Hepatocyte (in vitro differentiated cells): ENCODE measurements around the gene CCDC70. TPM values are rescaled to one million over a fixed set of nuclear protein-coding genes. Genes with fewer than 3 reads are reported as not detected.

ENCODE experiments used
- DNase-seq: peaks from one replicate; pipeline ENCODE4 v3.0.0-alpha.2; 2016; ENCODE audit warnings: low spot score
- H2AFZ ChIP-seq: fragments of 200-600 bp; sonication (generic); 2 replicates; pipeline ENCODE4 v1.6.0; 2016; ENCODE audit warnings: antibody characterized with exemption, mild to moderate bottlenecking
- H3K27ac ChIP-seq: fragments of 200-600 bp; sonication (generic); 2 replicates; pipeline ENCODE4 v1.5.1; 2016; ENCODE audit warnings: mild to moderate bottlenecking
- H3K27me3 ChIP-seq: fragments of 200-600 bp; sonication (generic); 2 replicates; pipeline ENCODE4 v1.6.1; 2016
- H3K36me3 ChIP-seq: fragments of 200-600 bp; sonication (generic); replicated peaks from 2 replicates; pipeline ENCODE4 v1.5.1; 2016; ENCODE audit warnings: low read depth; ENCODE audit not compliant: insufficient read depth
- H3K4me1 ChIP-seq: fragments of 200-600 bp; sonication (generic); 2 replicates; pipeline ENCODE4 v1.5.1; 2016; ENCODE audit warnings: mild to moderate bottlenecking, moderate library complexity; ENCODE audit not compliant: insufficient read depth
- H3K4me2 ChIP-seq: fragments of 200-600 bp; sonication (generic); 2 replicates; pipeline ENCODE4 v1.6.0; 2016
- H3K4me3 ChIP-seq: fragments of 200-600 bp; sonication (generic); 2 replicates; pipeline ENCODE4 v1.5.1; 2016; ENCODE audit warnings: mild to moderate bottlenecking
- H3K79me2 ChIP-seq: fragments of 200-600 bp; sonication (generic); 2 replicates; pipeline ENCODE4 v1.6.0; 2017; ENCODE audit warnings: mild to moderate bottlenecking
- H3K9me2 ChIP-seq: fragments of 200-600 bp; sonication (generic); replicated peaks from 2 replicates; pipeline ENCODE4 v1.6.0; 2017; ENCODE audit warnings: mild to moderate bottlenecking; ENCODE audit not compliant: insufficient read depth
- H3K9me3 ChIP-seq: fragments of 200-600 bp; sonication (generic); 2 replicates; pipeline ENCODE4 v1.5.1; 2016; ENCODE audit warnings: low read depth, mild to moderate bottlenecking
- H4K20me1 ChIP-seq: fragments of 200-600 bp; sonication (generic); 2 replicates; pipeline ENCODE4 v1.6.0; 2016; ENCODE audit warnings: mild to moderate bottlenecking; ENCODE audit not compliant: insufficient read depth, poor library complexity, severe bottlenecking
- CTCF ChIP-seq: fragments of 200-600 bp; sonication (generic); IDR thresholded peaks from 2 replicates; pipeline ENCODE4 v1.5.1; 2016; ENCODE audit warnings: antibody characterized with exemption, mild to moderate bottlenecking; ENCODE audit not compliant: poor library complexity
- EZH2 ChIP-seq: fragments of 200-600 bp; sonication (generic); IDR thresholded peaks from 2 replicates; pipeline ENCODE4 v1.6.1; 2016; ENCODE audit warnings: antibody characterized with exemption, mild to moderate bottlenecking, borderline replicate concordance
- EZH2phosphoT487 ChIP-seq: fragments of 200-600 bp; sonication (generic); IDR thresholded peaks from one replicate; pipeline ENCODE4 v1.6.1; 2018; ENCODE audit warnings: antibody characterized with exemption, mild to moderate bottlenecking, low read depth, moderate library complexity; ENCODE audit not compliant: unreplicated experiment, severe bottlenecking
- WGBS: methylation state at CpG from one replicate; pipeline ENCODE4 v1.1.6; 2016; ENCODE audit warnings: low lambda C conversion rate; ENCODE audit errors: missing lambda C conversion rate; 5-methylcytosine and 5-hydroxymethylcytosine counted together
- polyA plus RNA-seq: library from polyadenylated mRNA; unstranded; fragments of >200 nt; fragmentation: Nextera tagmentation; extraction: Ambion mirVana; gene quantifications from 2 replicates; pipeline ENCODE4 v1.2.1, GENCODE V29; 2016
- total RNA-seq: library from RNA; depleted of rRNA; stranded (reverse); fragments of >200 nt; gene quantifications from 2 replicates; pipeline ENCODE4 v1.2.3, GENCODE V29; 2014

The CCDC70 gene
- total and polyA plus RNA-seq, 2 experiments from 2014 or later, result not detected

GRCh38 chr13:51825681-51826254 lies 36.0 kb upstream of the CCDC70 start:
- WGBS, result 92% methylated on average over 10 of the region's 10 CpGs
- H3K4me1 ChIP-seq, result no peaks in the 10 kb centered on the region
- no peak overlapping the region for H3K27ac ChIP-seq
- H3K9me3 ChIP-seq, result no peaks in the 10 kb centered on the region
- H2AFZ ChIP-seq, result no peak overlapping the region
- H3K4me3 ChIP-seq, result no peak overlapping the region
- no peak for DNase-seq
- no peak for TF ChIP-seq EZH2
- no peak for TF ChIP-seq EZH2phosphoT487
- no peak for TF ChIP-seq CTCF
- no peaks in the 10 kb centered on the region for H3K27me3 ChIP-seq
- H4K20me1 ChIP-seq, result no peaks in the 10 kb centered on the region
- H3K9me2 ChIP-seq, result no peaks in the 10 kb centered on the region
- H3K4me2 ChIP-seq, result no peak overlapping the region
- H3K79me2 ChIP-seq, result no peaks in the 10 kb centered on the region
- no peaks in the 10 kb centered on the region for H3K36me3 ChIP-seq

GRCh38 chr13:51826606-51827005 lies 35.2 kb upstream of the CCDC70 start:
- no peaks in the 10 kb centered on the region for H3K36me3 ChIP-seq
- no peak for TF ChIP-seq EZH2phosphoT487
- no peak for TF ChIP-seq EZH2
- no peak for TF ChIP-seq CTCF
- no peak overlapping the region for H3K4me3 ChIP-seq
- H3K4me2 ChIP-seq, result no peak overlapping the region
- 78% methylated on average over 7 of the region's 7 CpGs for WGBS
- H3K9me2 ChIP-seq, result no peaks in the 10 kb centered on the region
- no peaks in the 10 kb centered on the region for H4K20me1 ChIP-seq
- no peak overlapping the region for H2AFZ ChIP-seq
- no peaks in the 10 kb centered on the region for H3K79me2 ChIP-seq
- H3K27ac ChIP-seq, result no peak overlapping the region
- no peaks in the 10 kb centered on the region for H3K9me3 ChIP-seq
- H3K27me3 ChIP-seq, result no peaks in the 10 kb centered on the region
- DNase-seq, result no peak
- H3K4me1 ChIP-seq, result no peaks in the 10 kb centered on the region

- Histone ChIP-seq H3K4me2 (no peak overlapping the region), H3K9me2 (no peaks in the 10 kb centered on the region), H3K36me3 (no peaks in the 10 kb centered on the region), H4K20me1 (no peaks in the 10 kb centered on the region), H3K79me2 (no peaks in the 10 kb centered on the region), H3K9me3 (no peaks in the 10 kb centered on the region), H2AFZ (no peak overlapping the region), H3K27ac (no peak overlapping the region), H3K27me3 (no peaks in the 10 kb centered on the region), H3K4me3 (no peak overlapping the region), H3K4me1 (no peaks in the 10 kb centered on the region)
- no peak for DNase-seq
- no peak for TF ChIP-seq EZH2phosphoT487
- no peak for TF ChIP-seq CTCF
- no peak for TF ChIP-seq EZH2
- WGBS, result 77% methylated on average over 4 of the region's 4 CpGs
Observed at GRCh38 chr13:51827254-51827653, 34.5 kb upstream of the CCDC70 start.
